GM12872 (cell line): ENCODE results near the gene LBX1.

ENCODE experiments used
- TF ChIP-seq, protein P1 (sequence below): IDR thresholded peaks from 3 replicates; pipeline ENCODE4 v1.5.1; 2011; ENCODE audit warnings: low read depth, mild to moderate bottlenecking, low read length, moderate library complexity; ENCODE audit not compliant: insufficient read depth

LBX1 gene

DNA sequence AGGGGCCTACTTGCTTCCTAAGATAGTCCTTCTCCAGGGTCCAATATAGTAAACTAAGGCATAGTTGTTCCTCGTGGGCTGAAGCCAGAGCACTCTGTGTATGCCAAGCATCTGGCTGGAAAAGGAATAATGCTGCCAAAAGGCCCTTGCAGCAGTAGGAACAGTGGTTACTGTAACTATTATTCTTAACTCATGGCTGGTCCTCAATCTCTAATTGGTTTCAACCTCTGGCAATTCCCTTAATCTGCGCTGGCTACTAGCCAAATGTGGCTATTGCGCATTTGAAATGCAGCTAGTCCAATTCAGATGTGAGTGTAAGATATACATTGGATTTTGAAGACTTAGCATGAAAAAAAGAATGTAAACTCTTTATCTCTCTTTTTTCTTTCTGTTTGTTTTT, 27.8 kb upstream of the LBX1 start:
- TF ChIP-seq, protein P1, sequence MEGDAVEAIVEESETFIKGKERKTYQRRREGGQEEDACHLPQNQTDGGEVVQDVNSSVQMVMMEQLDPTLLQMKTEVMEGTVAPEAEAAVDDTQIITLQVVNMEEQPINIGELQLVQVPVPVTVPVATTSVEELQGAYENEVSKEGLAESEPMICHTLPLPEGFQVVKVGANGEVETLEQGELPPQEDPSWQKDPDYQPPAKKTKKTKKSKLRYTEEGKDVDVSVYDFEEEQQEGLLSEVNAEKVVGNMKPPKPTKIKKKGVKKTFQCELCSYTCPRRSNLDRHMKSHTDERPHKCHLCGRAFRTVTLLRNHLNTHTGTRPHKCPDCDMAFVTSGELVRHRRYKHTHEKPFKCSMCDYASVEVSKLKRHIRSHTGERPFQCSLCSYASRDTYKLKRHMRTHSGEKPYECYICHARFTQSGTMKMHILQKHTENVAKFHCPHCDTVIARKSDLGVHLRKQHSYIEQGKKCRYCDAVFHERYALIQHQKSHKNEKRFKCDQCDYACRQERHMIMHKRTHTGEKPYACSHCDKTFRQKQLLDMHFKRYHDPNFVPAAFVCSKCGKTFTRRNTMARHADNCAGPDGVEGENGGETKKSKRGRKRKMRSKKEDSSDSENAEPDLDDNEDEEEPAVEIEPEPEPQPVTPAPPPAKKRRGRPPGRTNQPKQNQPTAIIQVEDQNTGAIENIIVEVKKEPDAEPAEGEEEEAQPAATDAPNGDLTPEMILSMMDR: no peak

DNA sequence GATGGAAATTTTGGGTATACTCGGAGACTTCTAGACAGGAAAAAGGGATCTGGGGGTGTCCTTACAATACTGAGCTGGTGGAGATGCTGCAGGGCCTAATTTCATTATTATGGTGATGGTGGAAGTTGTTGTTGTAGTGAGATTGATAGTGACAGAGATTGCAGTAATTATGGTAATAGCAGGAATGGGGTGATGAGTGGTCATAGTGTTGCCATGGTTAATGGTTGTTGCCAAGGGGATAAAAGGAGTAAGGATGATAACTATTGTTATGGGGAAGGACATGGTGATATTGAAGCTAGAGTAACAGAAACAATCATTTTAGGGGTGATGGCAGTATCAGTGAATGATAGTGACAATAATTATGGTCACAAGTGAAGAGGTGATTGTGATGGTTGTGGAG, 27.1 kb upstream of the LBX1 start:
- TF ChIP-seq, protein P1: no peak

DNA sequence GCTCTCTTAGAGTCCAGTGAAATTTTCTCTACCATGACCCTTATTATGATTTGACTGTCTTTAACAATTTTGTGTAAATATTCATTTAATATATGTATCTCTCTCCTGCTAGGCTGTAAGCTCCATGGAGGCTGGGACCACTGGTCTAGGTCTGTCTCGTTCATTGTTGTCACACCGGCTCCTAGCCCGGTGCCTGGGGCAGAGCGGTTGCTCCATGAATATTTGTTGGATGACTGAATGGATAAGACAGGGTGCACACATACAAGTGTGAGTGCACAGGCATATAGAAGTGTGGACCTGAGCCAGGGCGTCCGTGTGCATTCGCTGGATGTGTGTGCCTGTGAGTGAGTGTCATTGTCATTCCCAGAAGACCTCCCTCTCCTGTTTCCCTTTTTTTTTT, 20.9 kb upstream of the LBX1 start:
- TF ChIP-seq, protein P1: no peak

DNA sequence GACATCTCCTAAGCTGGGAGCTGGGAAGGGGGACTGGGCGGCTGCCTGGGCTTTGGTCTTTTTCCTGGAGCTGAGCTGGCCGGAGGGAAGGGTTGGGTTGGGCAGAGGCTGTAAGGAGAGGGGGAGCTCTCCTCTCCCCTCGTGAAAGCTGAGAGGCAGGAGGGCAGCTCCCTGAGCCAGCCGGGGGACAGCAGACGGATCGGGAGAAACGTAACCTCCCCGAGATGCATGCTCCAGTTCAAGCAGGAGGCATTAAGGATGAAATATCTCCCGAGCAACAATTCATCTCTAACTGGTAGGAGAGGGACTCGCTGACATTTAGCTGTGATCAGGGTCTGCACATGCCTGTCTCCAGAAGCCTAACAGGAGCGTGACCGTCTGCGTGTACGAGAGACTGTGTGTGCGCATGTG, 19.9 kb upstream of the LBX1 start:
- TF ChIP-seq, protein P1: no peak

DNA sequence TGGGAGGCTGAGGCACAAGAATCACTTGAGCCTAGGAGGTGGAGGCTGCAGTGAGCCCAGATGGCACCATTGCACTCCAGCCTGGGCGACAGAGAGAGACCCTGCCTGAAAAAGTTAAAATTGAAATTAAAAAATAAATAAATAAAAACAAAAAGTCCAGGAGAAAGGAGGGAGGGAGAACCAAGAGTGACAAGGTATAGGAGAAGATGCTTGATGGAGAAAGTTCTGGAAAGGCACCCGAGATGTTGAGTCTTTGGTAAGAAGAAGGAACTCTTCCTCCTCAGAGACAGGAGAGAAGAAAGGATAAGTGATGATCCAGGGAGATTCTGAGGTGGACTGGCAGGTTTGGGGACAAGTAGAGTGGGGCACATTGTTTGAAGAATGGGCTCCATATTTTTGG, 17.4 kb upstream of the LBX1 start:
- TF ChIP-seq, protein P1: no peak

DNA sequence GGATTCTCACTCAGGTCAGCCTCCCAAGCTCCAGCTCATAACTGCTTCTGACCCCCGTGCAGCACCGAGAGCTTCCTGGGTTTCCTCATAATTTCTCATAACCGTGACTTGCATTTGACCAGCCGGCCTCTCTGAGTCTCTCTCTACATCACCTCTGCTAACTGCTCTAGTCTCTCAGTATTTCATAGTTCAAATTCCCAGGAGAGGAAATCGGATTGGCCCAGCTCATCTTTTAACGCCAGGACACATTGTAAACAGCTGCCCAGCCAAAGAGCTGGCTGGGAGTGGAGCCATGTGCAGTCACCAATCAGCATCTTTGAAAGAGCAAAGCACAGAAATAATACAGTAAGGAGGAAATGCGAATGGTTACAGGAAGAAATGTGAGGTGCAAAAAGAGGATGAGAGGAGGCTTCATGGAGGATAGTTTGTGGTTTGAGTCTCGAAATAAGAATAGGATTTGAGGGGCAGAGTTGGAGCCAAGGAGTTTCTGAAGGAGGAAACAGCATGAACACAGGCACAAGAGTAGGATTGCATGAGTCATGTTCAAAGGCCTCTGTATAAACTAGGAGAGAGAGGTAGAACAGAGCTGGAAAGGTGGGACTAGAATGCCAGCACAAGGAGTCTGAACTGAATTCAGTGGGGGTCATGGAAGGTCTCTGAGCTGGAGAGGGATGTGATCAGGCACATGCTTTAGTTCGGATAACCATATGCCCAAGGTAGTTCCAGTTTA, 15.2 kb upstream of the LBX1 start:
- TF ChIP-seq, protein P1: no peak

DNA sequence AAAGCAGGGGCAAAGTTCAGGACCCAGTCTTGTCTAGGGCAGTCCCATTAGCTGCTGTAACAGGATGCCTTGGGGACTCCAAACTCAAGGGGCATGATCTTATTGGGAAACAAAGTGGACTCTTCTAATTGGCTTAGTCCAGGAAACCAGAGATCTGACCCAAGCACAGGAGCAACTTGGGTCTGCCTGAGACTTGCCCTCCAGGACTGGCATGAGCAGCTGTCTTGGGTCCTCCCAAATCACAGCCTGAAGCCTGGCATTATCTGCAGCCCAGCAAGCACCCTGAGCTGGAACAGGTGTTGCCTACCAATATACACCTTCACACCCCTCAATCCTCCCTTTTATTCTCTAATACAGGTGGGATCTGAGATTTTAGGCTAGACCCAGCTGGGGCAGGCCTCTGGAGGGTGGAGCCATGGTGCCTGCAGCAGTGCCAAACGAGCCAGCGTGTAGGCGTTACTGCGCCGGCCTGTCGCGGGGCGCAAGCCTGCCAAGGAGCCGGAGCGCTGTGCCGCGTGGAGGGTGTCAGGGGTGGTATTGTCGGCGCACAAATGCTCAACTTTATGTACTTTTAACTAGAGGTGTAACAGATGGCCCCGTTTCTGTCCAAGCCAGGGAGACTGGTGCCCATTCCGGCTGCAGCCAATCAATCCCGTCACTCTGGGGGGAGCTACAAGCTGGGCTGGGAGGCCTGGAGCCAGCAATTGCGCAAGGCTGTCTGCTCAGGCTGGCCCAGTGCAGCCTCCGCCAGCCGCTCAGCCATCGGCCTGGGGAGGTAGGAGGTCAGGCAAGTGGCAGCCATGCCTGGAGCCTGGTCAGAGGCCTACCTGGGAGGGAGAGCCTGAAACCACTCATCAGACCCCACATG, 12.8 kb upstream of the LBX1 start:
- TF ChIP-seq, protein P1: no peak
